PC-3 (cell line): ENCODE data around the gene CD6. TPM values are rescaled to one million over a fixed set of nuclear protein-coding genes. Genes with fewer than 3 reads are reported as not detected.

ENCODE experiments used
- ATAC-seq: fragments of 200-7000 bp; cut with Tn5 transposase; 2 replicates; pipeline ENCODE4 v1.9.1; 2020; ENCODE audit warnings: mild to moderate bottlenecking, moderate library complexity
- BruUV-seq: library from RNA; stranded (reverse); fragments of 400-500 nt; replicated peaks from 2 replicates; lab custom pipeline; 2021; lab: Mats Ljungman, UMichigan
- CTCF ChIA-PET: fragments of 300-600 bp; sonication (Branson Sonifier 250); formaldehyde crosslinking; loops from one replicate; lab custom pipeline; 2022; ENCODE audit warnings: antibody characterized with exemption; lab: Charles Lee
- POLR2A ChIA-PET: fragments of 300-600 bp; sonication (Branson Sonifier 250); formaldehyde crosslinking; loops from one replicate; lab custom pipeline; 2022; ENCODE audit warnings: antibody characterized with exemption; ENCODE audit not compliant: unreplicated experiment; lab: Charles Lee
- DNase-seq: peaks from one replicate; pipeline ENCODE4 v3.0.0-alpha.2; 2015
- H2AFZ ChIP-seq: fragments of 300-600 bp; sonication (generic); 2 replicates; pipeline ENCODE4 v1.6.0; 2016; ENCODE audit warnings: antibody characterized with exemption, low read length
- H3F3A ChIP-seq: fragments of 300-600 bp; sonication (generic); one replicate; pipeline ENCODE4 v1.6.0; 2017; ENCODE audit warnings: antibody characterized with exemption, low read length, control low read depth, mild to moderate bottlenecking; ENCODE audit not compliant: unreplicated experiment
- H3K27ac ChIP-seq: fragments of 300-600 bp; sonication (generic); 2 replicates; pipeline ENCODE4 v1.5.1; 2016; ENCODE audit warnings: mild to moderate bottlenecking, low read length
- H3K27me3 ChIP-seq: fragments of 300-600 bp; sonication (generic); 2 replicates; pipeline ENCODE4 v1.6.1; 2016; ENCODE audit warnings: low read length, mixed read lengths
- H3K36me3 ChIP-seq: fragments of 300-600 bp; sonication (generic); 2 replicates; pipeline ENCODE4 v1.6.1; 2016; ENCODE audit warnings: low read depth, mixed run types, low read length, mixed read lengths
- H3K4me1 ChIP-seq: fragments of 300-600 bp; sonication (generic); 2 replicates; pipeline ENCODE4 v1.5.1; 2016; ENCODE audit warnings: low read length; ENCODE audit not compliant: insufficient read depth
- H3K4me2 ChIP-seq: fragments of 300-600 bp; sonication (generic); 2 replicates; pipeline ENCODE4 v1.6.0; 2016; ENCODE audit warnings: low read length
- H3K4me3 ChIP-seq: fragments of 300-600 bp; sonication (generic); 2 replicates; pipeline ENCODE4 v1.5.1; 2016; ENCODE audit warnings: mild to moderate bottlenecking, low read length, mixed read lengths
- H3K79me2 ChIP-seq: fragments of 300-600 bp; sonication (generic); 2 replicates; pipeline ENCODE4 v1.6.1; 2017; ENCODE audit warnings: low read length, mixed read lengths
- H3K9ac ChIP-seq: fragments of 300-600 bp; sonication (generic); 2 replicates; pipeline ENCODE4 v1.6.0; 2016; ENCODE audit warnings: mild to moderate bottlenecking, low read length
- H3K9me2 ChIP-seq: fragments of 300-600 bp; sonication (generic); replicated peaks from 2 replicates; pipeline ENCODE4 v1.6.1; 2016; ENCODE audit warnings: mixed run types, low read length, mixed read lengths
- H3K9me3 ChIP-seq: fragments of 300-600 bp; sonication (generic); 2 replicates; pipeline ENCODE4 v1.6.1; 2016; ENCODE audit warnings: low read length, mixed read lengths
- H4K20me1 ChIP-seq: fragments of 300-600 bp; sonication (generic); 2 replicates; pipeline ENCODE4 v1.6.1; 2016; ENCODE audit warnings: low read length, mixed read lengths
- CTCF ChIP-seq: fragments of 300-600 bp; sonication (generic); conservative IDR thresholded peaks from 2 replicates; pipeline ENCODE4 v1.5.1; 2017; ENCODE audit warnings: antibody characterized with exemption, low read depth, mild to moderate bottlenecking, low read length
- EZH2 ChIP-seq: fragments of 300-600 bp; sonication (generic); IDR thresholded peaks from one replicate; pipeline ENCODE4 v1.6.1; 2017; ENCODE audit warnings: antibody characterized with exemption, mild to moderate bottlenecking, low read length; ENCODE audit not compliant: unreplicated experiment
- EZH2phosphoT487 ChIP-seq: fragments of 300-600 bp; sonication (generic); IDR thresholded peaks from 2 replicates; pipeline ENCODE4 v1.6.1; 2018; ENCODE audit warnings: mild to moderate bottlenecking, antibody characterized with exemption, low read length, borderline replicate concordance
- intact Hi-C: fragments of 100-400 bp; cut with micrococcal nuclease; formaldehyde crosslinking; loops from 2 replicates; pipeline ENCODE4 v1.9.0; 2023
- total RNA-seq: library from RNA; depleted of rRNA; stranded (reverse); fragments of >200 nt; gene quantifications from 2 replicates; pipeline ENCODE4 v1.2.3, GENCODE V29; 2014

The CD6 gene
- total RNA-seq, 1 experiment from 2014 or later, result not detected

GRCh38 chr11:61022311-61023085 lies 51.0 kb downstream of the CD6 start:
- no peak for ATAC-seq
- Histone ChIP-seq H3K4me1 (no peaks in the 10 kb centered on the region), H3K9me2 (no peaks in the 10 kb centered on the region), H3K79me2 (no peaks in the 10 kb centered on the region), H3F3A (no peaks in the 10 kb centered on the region), H3K36me3 (no peaks in the 10 kb centered on the region), H3K27ac (no peak overlapping the region), H2AFZ (no peak overlapping the region), H3K27me3 (peaks cover 36% of the 10 kb centered on the region; the same call in 1 of the 2 replicates), H4K20me1 (no peaks in the 10 kb centered on the region), H3K4me2 (no peak overlapping the region), H3K9me3 (no peaks in the 10 kb centered on the region), H3K9ac (no peak overlapping the region), H3K4me3 (no peak overlapping the region)
- DNase-seq, result no peak
- no peak for TF ChIP-seq EZH2phosphoT487
- no peak for TF ChIP-seq CTCF
- no peak for TF ChIP-seq EZH2
- intact Hi-C loops, result no loop called here
- no TSS peak for BruUV-seq
- ChIA-PET POLR2A (no interaction called here), CTCF (no interaction called here)

GRCh38 chr11:61023086-61023965 lies 51.8 kb downstream of the CD6 start:
- Histone ChIP-seq H3K4me2 (no peak overlapping the region), H3K79me2 (no peaks in the 10 kb centered on the region), H3K9me3 (no peaks in the 10 kb centered on the region), H3K27me3 (peaks cover 28% of the 10 kb centered on the region; the same call in 1 of the 2 replicates), H3K27ac (no peak overlapping the region), H3K9ac (no peak overlapping the region), H3K4me1 (no peaks in the 10 kb centered on the region), H3F3A (no peaks in the 10 kb centered on the region), H3K36me3 (no peaks in the 10 kb centered on the region), H2AFZ (no peak overlapping the region), H4K20me1 (no peaks in the 10 kb centered on the region), H3K4me3 (no peak overlapping the region), H3K9me2 (no peaks in the 10 kb centered on the region)
- no peak for TF ChIP-seq EZH2phosphoT487
- no peak for TF ChIP-seq CTCF
- no peak for TF ChIP-seq EZH2
- no peak for ATAC-seq
- no peak for DNase-seq
- intact Hi-C loops, result no loop called here
- BruUV-seq, result no TSS peak
- ChIA-PET POLR2A (no interaction called here), CTCF (no interaction called here)
